GM19023 (cell line): ENCODE data around the gene ACIN1.
"Not testable (repeated sequence)": the region's sequence is repeated elsewhere in the genome, so short reads cannot be mapped to it uniquely, and the experiment has no call there.

Source experiments
- ATAC-seq: cut with Tn5 transposase; IDR thresholded peaks from one replicate; pipeline ENCODE4 v1.9.1; 2021; ENCODE audit warnings: mild to moderate bottlenecking, moderate library complexity; ENCODE audit not compliant: unreplicated experiment

The ACIN1 gene

GRCh38 chr14:23123419-23123818, 28.5 kb upstream of the ACIN1 start:
- ATAC-seq, result no peak

- ATAC-seq, result no peak
Measured at GRCh38 chr14:23122086-23122485, 27.1 kb upstream of the ACIN1 start.

- no peak for ATAC-seq
Measured at GRCh38 chr14:23121361-23121771, 26.4 kb upstream of the ACIN1 start.

GRCh38 chr14:23120541-23121251, 25.8 kb upstream of the ACIN1 start:
- ATAC-seq, result peak; percentile 81

GRCh38 chr14:23119363-23120327, 24.7 kb upstream of the ACIN1 start:
- ATAC-seq, result no peak

- ATAC-seq, result no peak
Measured at GRCh38 chr14:23118506-23119362, 23.8 kb upstream of the ACIN1 start, which contains the start of gene CEBPE. Gene CEBPE, minus strand, starts transcription at chr14:23119255. Its CDS starts 164 bp downstream, at chr14:23119091.

- ATAC-seq, result no peak
Measured at GRCh38 chr14:23117371-23118020, 22.6 kb upstream of the ACIN1 start.

GRCh38 chr14:23115918-23116317, 21.0 kb upstream of the ACIN1 start:
- no peak for ATAC-seq

- no peak for ATAC-seq
Measured at GRCh38 chr14:23115039-23115731, 20.2 kb upstream of the ACIN1 start.

GRCh38 chr14:23114669-23115038, 19.7 kb upstream of the ACIN1 start:
- ATAC-seq, result no peak

GRCh38 chr14:23114120-23114458, 19.2 kb upstream of the ACIN1 start:
- no peak for ATAC-seq

- no peak for ATAC-seq
Measured at GRCh38 chr14:23113431-23114119, 18.6 kb upstream of the ACIN1 start.

- ATAC-seq, result no peak
Measured at GRCh38 chr14:23112359-23113178, 17.6 kb upstream of the ACIN1 start.

- ATAC-seq, result no peak
Measured at GRCh38 chr14:23110579-23111365, 15.8 kb upstream of the ACIN1 start.

GRCh38 chr14:23109769-23110168, 14.8 kb upstream of the ACIN1 start:
- ATAC-seq, result no peak

GRCh38 chr14:23108169-23108568, 13.2 kb upstream of the ACIN1 start:
- not testable (repeated sequence) for ATAC-seq

- ATAC-seq, result not testable (repeated sequence)
Measured at GRCh38 chr14:23107620-23108019, 12.7 kb upstream of the ACIN1 start.

GRCh38 chr14:23106747-23107045, 11.8 kb upstream of the ACIN1 start:
- no peak for ATAC-seq
